ENCODE data around the gene TAP2. TPM values are rescaled to one million over a fixed set of nuclear protein-coding genes. Genes with fewer than 3 reads are reported as not detected.

TAP2 gene
- total and polyA plus RNA-seq, 2 experiments from 2014 or later, result 4.9 to 102 TPM

DNA sequence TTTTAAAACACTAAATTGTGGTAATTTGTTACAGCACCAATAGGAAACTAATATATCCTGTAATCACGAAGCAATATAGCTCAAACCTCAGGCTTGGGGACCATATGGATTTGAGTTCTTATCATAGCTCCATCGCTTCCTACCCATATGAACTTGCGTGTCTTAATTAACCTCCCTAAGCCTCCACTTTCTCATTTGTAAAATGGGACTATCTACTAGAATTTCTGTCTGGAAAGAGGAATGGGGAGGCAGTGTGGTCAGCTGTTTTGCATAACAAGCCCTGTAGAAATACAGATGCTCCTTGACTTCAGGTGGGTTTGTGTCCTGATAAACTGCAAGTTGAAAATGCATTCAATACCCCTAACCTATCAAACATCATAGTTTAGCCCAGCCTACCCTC lies 38.8 kb downstream of the TAP2 start:
- no peaks in the 10 kb centered on the region for H3K79me2 ChIP-seq (replicated peaks; ENCODE audit: insufficient read depth)
- no peaks in the 10 kb centered on the region for H3K36me3 ChIP-seq (ENCODE audit: insufficient read depth)
- Mint-ChIP-seq H3K4me3 (no peak overlapping the region), H3K27me3 (ENCODE audit: insufficient read depth, low read depth, poor library complexity) (peaks cover 7% of the 10 kb centered on the region), H3K9me3 (peaks cover 12% of the 10 kb centered on the region), H3K36me3 (ENCODE audit: low read depth) (peaks cover 3% of the 10 kb centered on the region), H3K27ac (no peak overlapping the region), H3K4me1 (peaks cover 10% of the 10 kb centered on the region; the same call in 2 of the 3 replicates)
- TF ChIP-seq, protein P1, sequence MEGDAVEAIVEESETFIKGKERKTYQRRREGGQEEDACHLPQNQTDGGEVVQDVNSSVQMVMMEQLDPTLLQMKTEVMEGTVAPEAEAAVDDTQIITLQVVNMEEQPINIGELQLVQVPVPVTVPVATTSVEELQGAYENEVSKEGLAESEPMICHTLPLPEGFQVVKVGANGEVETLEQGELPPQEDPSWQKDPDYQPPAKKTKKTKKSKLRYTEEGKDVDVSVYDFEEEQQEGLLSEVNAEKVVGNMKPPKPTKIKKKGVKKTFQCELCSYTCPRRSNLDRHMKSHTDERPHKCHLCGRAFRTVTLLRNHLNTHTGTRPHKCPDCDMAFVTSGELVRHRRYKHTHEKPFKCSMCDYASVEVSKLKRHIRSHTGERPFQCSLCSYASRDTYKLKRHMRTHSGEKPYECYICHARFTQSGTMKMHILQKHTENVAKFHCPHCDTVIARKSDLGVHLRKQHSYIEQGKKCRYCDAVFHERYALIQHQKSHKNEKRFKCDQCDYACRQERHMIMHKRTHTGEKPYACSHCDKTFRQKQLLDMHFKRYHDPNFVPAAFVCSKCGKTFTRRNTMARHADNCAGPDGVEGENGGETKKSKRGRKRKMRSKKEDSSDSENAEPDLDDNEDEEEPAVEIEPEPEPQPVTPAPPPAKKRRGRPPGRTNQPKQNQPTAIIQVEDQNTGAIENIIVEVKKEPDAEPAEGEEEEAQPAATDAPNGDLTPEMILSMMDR (conservative IDR thresholded peaks at IDR 0.05; ENCODE audit: low read depth in 2 of 2), result no peak
- H3K9me2 ChIP-seq (ENCODE audit: insufficient read depth), result no peaks in the 10 kb centered on the region
- ATAC-seq (no peak), DNase-seq (ENCODE audit: low spot score) (no peak)
- H3K27me3 ChIP-seq (ENCODE audit: insufficient read depth), result no peaks in the 10 kb centered on the region
- H3F3A ChIP-seq (replicated peaks; ENCODE audit: low read depth), result no peaks in the 10 kb centered on the region
- no peak overlapping the region for H3K27ac ChIP-seq (ENCODE audit: low read depth)
- no peak overlapping the region for H3K4me3 ChIP-seq
- no peaks in the 10 kb centered on the region for H4K20me1 ChIP-seq (replicated peaks; ENCODE audit: insufficient read depth)
- no peak overlapping the region for H3K4me2 ChIP-seq
- H2AFZ ChIP-seq, result no peak overlapping the region
- 0 out of 2 replicates have a peak, but pooled peaks cover 4% of the 10 kb centered on the region for H3K4me1 ChIP-seq (ENCODE audit: insufficient read depth)

DNA sequence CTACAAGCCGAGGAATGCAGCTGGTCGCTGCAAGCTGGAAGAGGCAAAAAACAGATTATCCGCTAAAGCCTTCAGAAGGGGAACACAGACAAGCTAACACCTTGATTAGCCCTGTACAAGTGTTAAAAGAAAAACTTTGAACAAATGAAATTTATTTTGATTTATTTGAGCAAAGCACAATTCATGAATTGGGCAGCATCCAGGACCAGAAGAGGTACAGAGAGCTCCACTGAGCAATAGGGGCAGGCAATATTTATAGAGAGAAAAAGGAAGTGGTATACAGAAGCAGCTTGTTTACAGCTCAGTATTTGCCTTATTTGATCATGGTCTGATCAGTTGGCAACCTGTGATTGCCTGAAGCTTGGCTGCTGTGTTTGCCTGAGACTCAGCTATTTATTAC lies 39.4 kb downstream of the TAP2 start:
- Histone ChIP-seq H3K27me3 (ENCODE audit: insufficient read depth) (no peaks in the 10 kb centered on the region), H3K36me3 (ENCODE audit: insufficient read depth) (no peaks in the 10 kb centered on the region), H3K9me2 (ENCODE audit: insufficient read depth) (no peaks in the 10 kb centered on the region), H3K27ac (ENCODE audit: low read depth) (no peak overlapping the region), H4K20me1 (replicated peaks; ENCODE audit: insufficient read depth) (no peaks in the 10 kb centered on the region), H3F3A (replicated peaks; ENCODE audit: low read depth) (no peaks in the 10 kb centered on the region), H2AFZ (no peak overlapping the region), H3K4me2 (no peak overlapping the region), H3K4me3 (no peak overlapping the region), H3K79me2 (replicated peaks; ENCODE audit: insufficient read depth) (no peaks in the 10 kb centered on the region), H3K4me1 (ENCODE audit: insufficient read depth) (0 out of 2 replicates have a peak, but pooled peaks cover 4% of the 10 kb centered on the region)
- Mint-ChIP-seq H3K4me3 (no peak overlapping the region), H3K4me1 (peaks cover 10% of the 10 kb centered on the region; the same call in 2 of the 3 replicates), H3K36me3 (ENCODE audit: low read depth) (peaks cover 3% of the 10 kb centered on the region), H3K9me3 (peaks cover 12% of the 10 kb centered on the region), H3K27ac (no peak overlapping the region), H3K27me3 (ENCODE audit: insufficient read depth, low read depth, poor library complexity) (peaks cover 7% of the 10 kb centered on the region)
- no peak for DNase-seq (ENCODE audit: low spot score)
- no peak for TF ChIP-seq JUNB (IDR thresholded peaks at IDR 0.05; ENCODE audit: unreplicated experiment)
- no peak for TF ChIP-seq NANOG (IDR thresholded peaks at IDR 0.05; ENCODE audit: borderline replicate concordance)
- no peak for ATAC-seq

DNA sequence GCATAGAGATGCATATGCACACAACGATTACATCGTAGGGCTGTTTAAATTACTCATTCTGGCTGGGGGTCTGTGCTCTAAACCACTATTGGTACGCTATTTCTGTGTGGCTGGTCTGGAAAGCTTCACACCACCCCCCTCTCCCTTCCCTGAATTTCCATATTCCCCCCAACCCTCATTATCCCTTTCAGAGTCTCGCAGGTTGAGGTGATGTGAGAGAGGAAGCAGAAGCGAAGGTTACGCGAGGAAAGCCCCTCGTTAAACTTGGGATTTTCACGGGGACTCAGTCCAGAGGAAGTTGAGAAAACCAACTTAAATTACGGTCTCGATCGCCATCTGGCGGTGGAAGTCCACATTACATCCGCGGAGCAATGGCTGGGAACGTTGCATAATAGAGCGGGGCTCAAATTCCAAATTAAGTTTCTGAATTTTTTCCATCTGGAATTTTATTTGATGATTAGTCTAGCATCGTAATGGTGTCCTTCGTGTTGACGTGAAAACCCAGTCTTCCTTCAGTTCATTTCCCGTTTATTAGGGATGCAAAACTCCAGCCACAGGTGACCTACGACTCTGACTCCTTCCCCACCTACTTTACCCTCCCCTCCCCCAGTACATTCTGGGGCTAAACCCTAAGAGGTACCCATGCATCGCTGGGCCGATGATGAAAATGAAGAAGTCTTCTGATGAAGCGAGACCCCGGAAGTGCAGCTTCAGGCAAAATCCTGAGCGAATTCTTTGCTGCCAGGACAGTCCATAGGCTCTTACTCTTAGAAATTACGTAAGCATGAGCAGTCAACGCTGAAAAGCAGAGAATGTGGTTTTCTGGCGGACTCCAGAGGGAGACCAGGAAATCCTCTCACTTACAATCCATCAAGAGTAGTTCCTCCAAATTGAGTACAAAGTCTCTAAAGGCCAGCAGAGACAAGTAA lies 41.4 kb downstream of the TAP2 start:
- ATAC-seq (peak; percentile 88), DNase-seq (ENCODE audit: low spot score) (peak; percentile 91)
- peak overlapping the region; percentile 97 for H2AFZ ChIP-seq
- no peaks in the 10 kb centered on the region for H3K9me2 ChIP-seq (ENCODE audit: insufficient read depth)
- Mint-ChIP-seq H3K4me1 (peaks cover 14% of the 10 kb centered on the region; the same call in 2 of the 3 replicates), H3K27ac (no peak overlapping the region), H3K27me3 (ENCODE audit: insufficient read depth, low read depth, poor library complexity) (peaks cover 7% of the 10 kb centered on the region), H3K9me3 (peaks cover 12% of the 10 kb centered on the region), H3K36me3 (ENCODE audit: low read depth) (peaks cover 3% of the 10 kb centered on the region), H3K4me3 (peak overlapping the region; percentile 67)
- H3K4me1 ChIP-seq (ENCODE audit: insufficient read depth), result 0 out of 2 replicates have a peak, but pooled peaks cover 4% of the 10 kb centered on the region
- H3K79me2 ChIP-seq (replicated peaks; ENCODE audit: insufficient read depth), result no peaks in the 10 kb centered on the region
- peak overlapping the region; percentile 31 for H3K4me2 ChIP-seq
- H3F3A ChIP-seq (replicated peaks; ENCODE audit: low read depth), result no peaks in the 10 kb centered on the region
- no peaks in the 10 kb centered on the region for H3K27me3 ChIP-seq (ENCODE audit: insufficient read depth)
- no peaks in the 10 kb centered on the region for H4K20me1 ChIP-seq (replicated peaks; ENCODE audit: insufficient read depth)
- no peaks in the 10 kb centered on the region for H3K36me3 ChIP-seq (ENCODE audit: insufficient read depth)
- H3K4me3 ChIP-seq, result peak overlapping the region; percentile 31
- no peak overlapping the region for H3K27ac ChIP-seq (ENCODE audit: low read depth)
- TF ChIP-seq, protein P2, sequence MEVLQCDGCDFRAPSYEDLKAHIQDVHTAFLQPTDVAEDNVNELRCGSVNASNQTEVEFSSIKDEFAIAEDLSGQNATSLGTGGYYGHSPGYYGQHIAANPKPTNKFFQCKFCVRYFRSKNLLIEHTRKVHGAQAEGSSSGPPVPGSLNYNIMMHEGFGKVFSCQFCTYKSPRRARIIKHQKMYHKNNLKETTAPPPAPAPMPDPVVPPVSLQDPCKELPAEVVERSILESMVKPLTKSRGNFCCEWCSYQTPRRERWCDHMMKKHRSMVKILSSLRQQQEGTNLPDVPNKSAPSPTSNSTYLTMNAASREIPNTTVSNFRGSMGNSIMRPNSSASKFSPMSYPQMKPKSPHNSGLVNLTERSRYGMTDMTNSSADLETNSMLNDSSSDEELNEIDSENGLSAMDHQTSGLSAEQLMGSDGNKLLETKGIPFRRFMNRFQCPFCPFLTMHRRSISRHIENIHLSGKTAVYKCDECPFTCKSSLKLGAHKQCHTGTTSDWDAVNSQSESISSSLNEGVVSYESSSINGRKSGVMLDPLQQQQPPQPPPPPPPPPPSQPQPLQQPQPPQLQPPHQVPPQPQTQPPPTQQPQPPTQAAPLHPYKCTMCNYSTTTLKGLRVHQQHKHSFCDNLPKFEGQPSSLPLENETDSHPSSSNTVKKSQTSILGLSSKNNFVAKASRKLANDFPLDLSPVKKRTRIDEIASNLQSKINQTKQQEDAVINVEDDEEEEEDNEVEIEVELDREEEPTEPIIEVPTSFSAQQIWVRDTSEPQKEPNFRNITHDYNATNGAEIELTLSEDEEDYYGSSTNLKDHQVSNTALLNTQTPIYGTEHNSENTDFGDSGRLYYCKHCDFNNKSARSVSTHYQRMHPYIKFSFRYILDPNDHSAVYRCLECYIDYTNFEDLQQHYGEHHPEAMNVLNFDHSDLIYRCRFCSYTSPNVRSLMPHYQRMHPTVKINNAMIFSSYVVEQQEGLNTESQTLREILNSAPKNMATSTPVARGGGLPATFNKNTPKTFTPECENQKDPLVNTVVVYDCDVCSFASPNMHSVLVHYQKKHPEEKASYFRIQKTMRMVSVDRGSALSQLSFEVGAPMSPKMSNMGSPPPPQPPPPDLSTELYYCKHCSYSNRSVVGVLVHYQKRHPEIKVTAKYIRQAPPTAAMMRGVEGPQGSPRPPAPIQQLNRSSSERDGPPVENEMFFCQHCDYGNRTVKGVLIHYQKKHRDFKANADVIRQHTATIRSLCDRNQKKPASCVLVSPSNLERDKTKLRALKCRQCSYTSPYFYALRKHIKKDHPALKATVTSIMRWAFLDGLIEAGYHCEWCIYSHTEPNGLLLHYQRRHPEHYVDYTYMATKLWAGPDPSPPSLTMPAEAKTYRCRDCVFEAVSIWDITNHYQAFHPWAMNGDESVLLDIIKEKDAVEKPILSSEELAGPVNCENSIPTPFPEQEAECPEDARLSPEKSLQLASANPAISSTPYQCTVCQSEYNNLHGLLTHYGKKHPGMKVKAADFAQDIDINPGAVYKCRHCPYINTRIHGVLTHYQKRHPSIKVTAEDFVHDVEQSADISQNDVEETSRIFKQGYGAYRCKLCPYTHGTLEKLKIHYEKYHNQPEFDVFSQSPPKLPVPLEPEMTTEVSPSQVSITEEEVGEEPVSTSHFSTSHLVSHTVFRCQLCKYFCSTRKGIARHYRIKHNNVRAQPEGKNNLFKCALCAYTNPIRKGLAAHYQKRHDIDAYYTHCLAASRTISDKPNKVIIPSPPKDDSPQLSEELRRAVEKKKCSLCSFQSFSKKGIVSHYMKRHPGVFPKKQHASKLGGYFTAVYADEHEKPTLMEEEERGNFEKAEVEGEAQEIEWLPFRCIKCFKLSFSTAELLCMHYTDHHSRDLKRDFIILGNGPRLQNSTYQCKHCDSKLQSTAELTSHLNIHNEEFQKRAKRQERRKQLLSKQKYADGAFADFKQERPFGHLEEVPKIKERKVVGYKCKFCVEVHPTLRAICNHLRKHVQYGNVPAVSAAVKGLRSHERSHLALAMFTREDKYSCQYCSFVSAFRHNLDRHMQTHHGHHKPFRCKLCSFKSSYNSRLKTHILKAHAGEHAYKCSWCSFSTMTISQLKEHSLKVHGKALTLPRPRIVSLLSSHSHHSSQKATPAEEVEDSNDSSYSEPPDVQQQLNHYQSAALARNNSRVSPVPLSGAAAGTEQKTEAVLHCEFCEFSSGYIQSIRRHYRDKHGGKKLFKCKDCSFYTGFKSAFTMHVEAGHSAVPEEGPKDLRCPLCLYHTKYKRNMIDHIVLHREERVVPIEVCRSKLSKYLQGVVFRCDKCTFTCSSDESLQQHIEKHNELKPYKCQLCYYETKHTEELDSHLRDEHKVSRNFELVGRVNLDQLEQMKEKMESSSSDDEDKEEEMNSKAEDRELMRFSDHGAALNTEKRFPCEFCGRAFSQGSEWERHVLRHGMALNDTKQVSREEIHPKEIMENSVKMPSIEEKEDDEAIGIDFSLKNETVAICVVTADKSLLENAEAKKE (CRISPR knock-in tag; IDR thresholded peaks at IDR 0.05), result no peak
- TF ChIP-seq CREB1 (CRISPR knock-in tag; IDR thresholded peaks at IDR 0.05; ENCODE audit: low read depth), result 0 out of 2 replicates have a peak, but pooled peaks have one; percentile 11

Measured in GM23338 (cell line).